ENCODE results near the gene ARHGAP10.

GRCh38 chr4:147794787-147795413 is 63.0 kb downstream of the ARHGAP10 start:
- TF ChIP-seq CTCF (conservative IDR thresholded peaks at IDR 0.05; ENCODE audit: low read length) (no peak), EZH2phosphoT487 (IDR thresholded peaks at IDR 0.05; ENCODE audit: borderline replicate concordance, low read depth, low read length) (no peak)
